PFSK-1 (cell line): ENCODE measurements around the gene AIF1.
A peak's percentile ranks its signal among the peaks of the same experiment; 100 is the strongest.

Experiments
- FOXP2 ChIP-seq: optimal IDR thresholded peaks from 2 replicates; pipeline ENCODE3; 2011; ENCODE audit warnings: borderline replicate concordance, control low read depth, inconsistent platforms; ENCODE audit not compliant: insufficient read depth; ENCODE audit errors: extremely low read length, extremely low read depth
- POLR2AphosphoS5 ChIP-seq: IDR thresholded peaks from 2 replicates; pipeline ENCODE4 v1.6.1; 2012; ENCODE audit warnings: low read depth, mild to moderate bottlenecking, control low read depth, low read length, moderate library complexity
- SIN3A ChIP-seq: IDR thresholded peaks from 2 replicates; pipeline ENCODE4 v1.6.1; 2012; ENCODE audit warnings: mild to moderate bottlenecking, low read length, moderate library complexity, borderline replicate concordance; ENCODE audit not compliant: insufficient read depth
- TAF1 ChIP-seq: IDR thresholded peaks from 2 replicates; pipeline ENCODE4 v1.6.1; 2012; ENCODE audit warnings: low read length, control low read depth, borderline replicate concordance; ENCODE audit not compliant: insufficient read depth
- TF ChIP-seq, protein P1 (sequence below), 2 experiments: IDR thresholded peaks; 2 replicates each; pipeline versions ENCODE4 v1.6.1 to v1.8.0; 2011 to 2012; ENCODE audit warnings: low read depth in 2 of 2, low read length in 2 of 2, control low read depth in 1 of 2, inconsistent platforms in 1 of 2, mild to moderate bottlenecking in 1 of 2, moderate library complexity in 1 of 2; ENCODE audit not compliant: insufficient read depth in 1 of 2

Gene AIF1

DNA sequence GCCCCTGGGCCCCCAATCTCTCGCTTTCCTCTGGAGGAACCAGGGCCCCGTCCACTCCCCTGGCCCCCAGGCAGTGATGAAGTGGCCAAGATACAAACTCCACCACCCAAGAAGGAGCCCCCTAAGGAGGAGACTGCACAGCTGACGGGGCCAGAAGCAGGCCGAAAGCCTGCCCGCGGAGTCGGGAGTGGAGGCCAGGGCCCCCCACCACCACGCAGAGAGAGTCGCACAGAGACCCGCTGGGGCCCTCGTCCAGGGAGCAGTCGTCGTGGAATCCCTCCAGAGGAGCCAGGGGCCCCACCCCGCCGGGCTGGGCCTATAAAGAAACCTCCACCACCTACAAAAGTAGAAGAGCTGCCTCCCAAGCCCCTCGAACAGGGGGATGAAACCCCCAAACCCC is 16.2 kb downstream of the AIF1 start:
- TF ChIP-seq SIN3A (no peak), FOXP2 (no peak), POLR2AphosphoS5 (no peak), TAF1 (no peak)
- TF ChIP-seq, protein P1, sequence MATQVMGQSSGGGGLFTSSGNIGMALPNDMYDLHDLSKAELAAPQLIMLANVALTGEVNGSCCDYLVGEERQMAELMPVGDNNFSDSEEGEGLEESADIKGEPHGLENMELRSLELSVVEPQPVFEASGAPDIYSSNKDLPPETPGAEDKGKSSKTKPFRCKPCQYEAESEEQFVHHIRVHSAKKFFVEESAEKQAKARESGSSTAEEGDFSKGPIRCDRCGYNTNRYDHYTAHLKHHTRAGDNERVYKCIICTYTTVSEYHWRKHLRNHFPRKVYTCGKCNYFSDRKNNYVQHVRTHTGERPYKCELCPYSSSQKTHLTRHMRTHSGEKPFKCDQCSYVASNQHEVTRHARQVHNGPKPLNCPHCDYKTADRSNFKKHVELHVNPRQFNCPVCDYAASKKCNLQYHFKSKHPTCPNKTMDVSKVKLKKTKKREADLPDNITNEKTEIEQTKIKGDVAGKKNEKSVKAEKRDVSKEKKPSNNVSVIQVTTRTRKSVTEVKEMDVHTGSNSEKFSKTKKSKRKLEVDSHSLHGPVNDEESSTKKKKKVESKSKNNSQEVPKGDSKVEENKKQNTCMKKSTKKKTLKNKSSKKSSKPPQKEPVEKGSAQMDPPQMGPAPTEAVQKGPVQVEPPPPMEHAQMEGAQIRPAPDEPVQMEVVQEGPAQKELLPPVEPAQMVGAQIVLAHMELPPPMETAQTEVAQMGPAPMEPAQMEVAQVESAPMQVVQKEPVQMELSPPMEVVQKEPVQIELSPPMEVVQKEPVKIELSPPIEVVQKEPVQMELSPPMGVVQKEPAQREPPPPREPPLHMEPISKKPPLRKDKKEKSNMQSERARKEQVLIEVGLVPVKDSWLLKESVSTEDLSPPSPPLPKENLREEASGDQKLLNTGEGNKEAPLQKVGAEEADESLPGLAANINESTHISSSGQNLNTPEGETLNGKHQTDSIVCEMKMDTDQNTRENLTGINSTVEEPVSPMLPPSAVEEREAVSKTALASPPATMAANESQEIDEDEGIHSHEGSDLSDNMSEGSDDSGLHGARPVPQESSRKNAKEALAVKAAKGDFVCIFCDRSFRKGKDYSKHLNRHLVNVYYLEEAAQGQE (IDR thresholded peaks at IDR 0.05; ENCODE audit: insufficient read depth in 1 of 2, low read depth in 2 of 2, low read length in 2 of 2): no peak

- TF ChIP-seq, protein P1 (IDR thresholded peaks at IDR 0.05; ENCODE audit: insufficient read depth in 1 of 2, low read depth in 2 of 2, low read length in 2 of 2): no peak
- TF ChIP-seq SIN3A: no peak
These were observed 16.7 kb downstream of the AIF1 start for GRCh38 chr6:31631681-31632278.

- TF ChIP-seq FOXP2: no peak
- no peak for TF ChIP-seq TAF1
- TF ChIP-seq, protein P1 (IDR thresholded peaks at IDR 0.05; ENCODE audit: insufficient read depth in 1 of 2, low read depth in 2 of 2, low read length in 2 of 2): no peak
- TF ChIP-seq SIN3A: no peak
- no peak for TF ChIP-seq POLR2AphosphoS5
These were observed 17.4 kb downstream of the AIF1 start for GRCh38 chr6:31632279-31632946.

GRCh38 chr6:31633447-31633846 is 18.4 kb downstream of the AIF1 start:
- TF ChIP-seq POLR2AphosphoS5 (0 out of 2 replicates have a peak, but pooled peaks have one; percentile 47), SIN3A (no peak)

GRCh38 chr6:31634131-31634530 is 19.1 kb downstream of the AIF1 start:
- no peak for TF ChIP-seq TAF1
- TF ChIP-seq POLR2AphosphoS5: no peak
- no peak for TF ChIP-seq FOXP2
- TF ChIP-seq SIN3A: no peak

DNA sequence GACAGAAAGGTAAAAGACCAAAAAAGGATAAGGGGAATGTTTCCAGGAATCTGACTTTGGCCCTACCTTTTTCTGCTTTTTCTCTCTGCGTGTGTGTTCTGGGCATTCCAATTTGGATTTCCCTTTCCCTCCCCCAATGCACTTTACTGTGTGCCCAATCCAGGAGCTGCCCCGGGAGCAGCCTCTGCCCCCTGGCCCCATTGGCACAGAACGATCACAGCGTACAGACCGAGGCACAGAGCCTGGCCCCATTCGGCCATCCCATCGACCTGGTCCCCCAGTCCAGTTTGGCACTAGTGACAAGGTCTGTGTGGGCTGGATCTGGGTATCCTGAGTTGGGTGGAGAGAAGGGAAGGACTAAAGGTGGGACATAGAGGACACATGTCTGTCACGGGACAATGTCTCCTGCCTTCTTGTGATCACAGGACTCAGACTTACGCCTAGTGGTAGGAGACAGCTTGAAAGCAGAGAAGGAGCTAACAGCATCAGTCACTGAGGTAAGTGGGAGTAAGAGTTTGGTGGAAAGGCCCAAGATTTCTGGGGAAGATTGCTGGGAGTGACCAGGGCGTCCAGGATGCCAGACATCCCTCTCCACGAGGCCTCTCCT is 20.0 kb downstream of the AIF1 start:
- no peak for TF ChIP-seq SIN3A
- TF ChIP-seq POLR2AphosphoS5: no peak
